GM23338 (cell line): Measurements from ENCODE around the gene MYT1. TPM values are rescaled to one million over a fixed set of nuclear protein-coding genes. Genes with fewer than 3 reads are reported as not detected.

Experiments
- ATAC-seq: fragments of 200-7000 bp; cut with Tn5 transposase; 3 replicates; pipeline ENCODE4 v1.9.1; 2020
- DNase-seq: peaks from one replicate; pipeline ENCODE4 v3.0.0-alpha.2; 2015; ENCODE audit warnings: low spot score
- H2AFZ ChIP-seq: fragments of 200-600 bp; sonication (generic); 2 replicates; pipeline ENCODE4 v1.8.0; 2016; ENCODE audit warnings: antibody characterized with exemption, mild to moderate bottlenecking, moderate library complexity
- H3F3A ChIP-seq: fragments of 200-600 bp; sonication (generic); replicated peaks from 2 replicates; pipeline ENCODE4 v1.8.0; 2017; ENCODE audit warnings: antibody characterized with exemption, mixed run types, low read depth
- H3K27ac ChIP-seq: fragments of 200-600 bp; sonication (generic); 2 replicates; pipeline ENCODE4 v1.6.1; 2016; ENCODE audit warnings: low read depth
- H3K27me3 ChIP-seq: fragments of 200-600 bp; sonication (generic); 2 replicates; pipeline ENCODE4 v1.8.0; 2016; ENCODE audit warnings: mild to moderate bottlenecking, mixed run types, moderate library complexity; ENCODE audit not compliant: insufficient read depth
- H3K36me3 ChIP-seq: fragments of 200-600 bp; sonication (generic); 2 replicates; pipeline ENCODE4 v1.8.0; 2016; ENCODE audit warnings: mild to moderate bottlenecking; ENCODE audit not compliant: insufficient read depth
- H3K4me1 ChIP-seq: fragments of 200-600 bp; sonication (generic); 2 replicates; pipeline ENCODE4 v1.8.0; 2016; ENCODE audit warnings: mild to moderate bottlenecking, moderate library complexity; ENCODE audit not compliant: insufficient read depth
- H3K4me2 ChIP-seq: fragments of 200-600 bp; sonication (generic); 2 replicates; pipeline ENCODE4 v1.7.1; 2017; ENCODE audit warnings: mixed run types
- H3K4me3 ChIP-seq: fragments of 200-600 bp; sonication (generic); 2 replicates; pipeline ENCODE4 v1.6.1; 2016; ENCODE audit warnings: mixed run types
- H3K79me2 ChIP-seq: fragments of 200-600 bp; sonication (generic); replicated peaks from 2 replicates; pipeline ENCODE4 v1.8.0; 2017; ENCODE audit warnings: mild to moderate bottlenecking; ENCODE audit not compliant: insufficient read depth
- H3K9me2 ChIP-seq: fragments of 200-600 bp; sonication (generic); 2 replicates; pipeline ENCODE4 v1.8.0; 2017; ENCODE audit not compliant: insufficient read depth
- H4K20me1 ChIP-seq: fragments of 200-600 bp; sonication (generic); replicated peaks from 2 replicates; pipeline ENCODE4 v1.8.0; 2017; ENCODE audit warnings: mild to moderate bottlenecking; ENCODE audit not compliant: insufficient read depth
- H3K27ac Mint-ChIP-seq: 2 replicates; pipeline ENCODE4 v1.8.0; 2020; ENCODE audit warnings: inconsistent platforms, mild to moderate bottlenecking, moderate library complexity, mixed read lengths
- H3K27me3 Mint-ChIP-seq: 3 replicates; pipeline ENCODE4 v1.8.0; 2022; ENCODE audit warnings: low read depth, mild to moderate bottlenecking, moderate library complexity, mixed read lengths, inconsistent platforms; ENCODE audit not compliant: insufficient read depth, poor library complexity
- H3K36me3 Mint-ChIP-seq: 3 replicates; pipeline ENCODE4 v1.8.0; 2021; ENCODE audit warnings: low read depth, mild to moderate bottlenecking, inconsistent platforms, moderate library complexity, mixed read lengths
- H3K4me1 Mint-ChIP-seq: 3 replicates; pipeline ENCODE4 v1.8.0; 2020; ENCODE audit warnings: mild to moderate bottlenecking, inconsistent platforms, mixed read lengths
- H3K4me3 Mint-ChIP-seq: 3 replicates; pipeline ENCODE4 v1.8.0; 2021; ENCODE audit warnings: moderate library complexity, mild to moderate bottlenecking, inconsistent platforms, mixed read lengths
- H3K9me3 Mint-ChIP-seq: 3 replicates; pipeline ENCODE4 v1.8.0; 2020; ENCODE audit warnings: moderate library complexity, mild to moderate bottlenecking, inconsistent platforms, mixed read lengths
- CREB1 ChIP-seq: fragments of 250-450 bp; sonication (Bioruptor Pico); IDR thresholded peaks from 2 replicates; pipeline ENCODE4 v1.5.0; 2020; ENCODE audit warnings: low read depth, mild to moderate bottlenecking, moderate library complexity
- EZH2 ChIP-seq: fragments of 200-600 bp; sonication (generic); IDR thresholded peaks from one replicate; pipeline ENCODE4 v1.8.0; 2017; ENCODE audit warnings: antibody characterized with exemption, mild to moderate bottlenecking, low read depth; ENCODE audit not compliant: unreplicated experiment
- EZH2phosphoT487 ChIP-seq: fragments of 200-600 bp; sonication (generic); IDR thresholded peaks from one replicate; pipeline ENCODE4 v1.8.1; 2018; ENCODE audit warnings: antibody characterized with exemption; ENCODE audit not compliant: unreplicated experiment
- JUNB ChIP-seq: IDR thresholded peaks from one replicate; pipeline ENCODE4 v1.6.1; 2016; ENCODE audit warnings: antibody characterized with exemption; ENCODE audit not compliant: unreplicated experiment
- NANOG ChIP-seq: IDR thresholded peaks from 2 replicates; pipeline ENCODE4 v1.6.1; 2016; ENCODE audit warnings: antibody characterized with exemption, borderline replicate concordance
- POLR2AphosphoS5 ChIP-seq: IDR thresholded peaks from 2 replicates; pipeline ENCODE4 v1.6.1; 2016; ENCODE audit warnings: antibody characterized with exemption, low read depth
- STAT1 ChIP-seq: IDR thresholded peaks from one replicate; pipeline ENCODE4 v1.6.1; 2016; ENCODE audit warnings: antibody characterized with exemption; ENCODE audit not compliant: unreplicated experiment
- ZNF114 ChIP-seq: fragments of 250-450 bp; sonication (Bioruptor Pico); IDR thresholded peaks from 2 replicates; pipeline ENCODE4 v1.5.0; 2020; ENCODE audit warnings: mild to moderate bottlenecking, moderate library complexity
- ZNF331 ChIP-seq: fragments of 250-450 bp; sonication (Bioruptor Pico); IDR thresholded peaks from 2 replicates; pipeline ENCODE4 v1.5.0; 2020; ENCODE audit warnings: low read depth, mild to moderate bottlenecking, moderate library complexity
- polyA plus RNA-seq: library from polyadenylated mRNA; unstranded; fragments of >200 nt; fragmentation: Nextera tagmentation; extraction: Ambion mirVana; gene quantifications from 2 replicates; pipeline ENCODE4 v1.2.1, GENCODE V29; 2016
- total RNA-seq: library from RNA; depleted of rRNA; stranded (reverse); fragments of >200 nt; shearing (Covaris generic); gene quantifications from 2 replicates; pipeline ENCODE4 v1.2.3, GENCODE V29; 2014
- TF ChIP-seq, protein P1 (sequence below): IDR thresholded peaks from one replicate; pipeline ENCODE4 v1.6.1; 2018; ENCODE audit warnings: antibody characterized with exemption; ENCODE audit not compliant: unreplicated experiment
- TF ChIP-seq, protein P2 (sequence below): IDR thresholded peaks from 2 replicates; pipeline ENCODE4 v1.6.1; 2016; ENCODE audit warnings: antibody characterized with exemption

The MYT1 gene
- total and polyA plus RNA-seq, 2 experiments from 2014 or later = 0.83 to 1.6 TPM

DNA sequence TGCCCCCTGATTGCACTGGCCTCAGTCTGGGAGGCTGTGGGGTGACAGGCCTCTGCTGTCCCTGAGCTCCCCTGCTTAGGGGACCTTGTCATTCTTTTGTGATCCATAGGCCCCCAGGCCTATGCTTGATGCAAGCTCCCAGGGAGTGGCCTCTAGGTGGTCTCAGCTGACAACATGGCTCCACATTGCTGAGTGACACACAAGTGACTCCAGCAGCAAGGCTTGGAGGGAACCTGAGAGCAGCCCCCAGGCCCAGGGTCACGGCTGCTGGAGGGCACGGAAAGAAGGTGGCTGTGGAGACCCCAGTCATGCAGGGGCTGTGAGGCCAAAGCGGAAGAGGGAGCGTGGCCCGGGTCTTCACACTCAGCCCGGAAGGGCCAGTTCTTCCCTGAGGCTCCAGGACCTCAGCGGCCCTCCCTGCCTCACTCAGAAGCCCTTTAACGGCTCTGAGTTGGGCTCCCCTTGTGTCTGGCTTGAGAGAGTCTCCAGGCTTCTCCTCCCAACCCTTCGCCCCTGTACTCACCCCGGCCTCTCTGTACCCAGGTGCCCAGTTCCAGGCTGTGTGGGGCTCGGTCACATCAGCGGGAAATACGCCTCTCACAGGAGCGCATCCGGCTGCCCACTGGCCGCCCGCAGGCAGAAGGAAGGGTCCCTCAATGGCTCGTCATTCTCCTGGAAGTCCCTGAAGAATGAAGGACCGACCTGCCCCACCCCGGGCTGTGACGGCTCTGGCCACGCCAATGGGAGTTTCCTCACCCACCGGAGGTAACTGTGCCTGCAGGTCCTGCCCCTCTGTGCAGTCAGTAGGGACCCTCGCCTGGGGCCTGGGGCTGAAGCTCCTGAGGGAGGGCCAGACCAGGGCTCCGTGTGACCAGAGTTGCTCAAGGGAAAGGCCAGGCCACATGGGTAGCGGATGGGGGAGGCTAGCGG is 67.6 kb downstream of the MYT1 start:
- Histone ChIP-seq H3K4me3 (no peak overlapping the region), H3K9me2 (no peaks in the 10 kb centered on the region), H3F3A (no peaks in the 10 kb centered on the region), H3K4me1 (0 out of 2 replicates have a peak, but pooled peaks cover 3% of the 10 kb centered on the region), H3K4me2 (no peak overlapping the region), H4K20me1 (no peaks in the 10 kb centered on the region), H3K27ac (no peak overlapping the region), H2AFZ (no peak overlapping the region), H3K27me3 (no peaks in the 10 kb centered on the region), H3K36me3 (no peaks in the 10 kb centered on the region), H3K79me2 (no peaks in the 10 kb centered on the region)
- DNase-seq (no peak), ATAC-seq (no peak)
- H3K9me3 Mint-ChIP-seq = peaks cover 28% of the 10 kb centered on the region
- peaks cover 3% of the 10 kb centered on the region for H3K27me3 Mint-ChIP-seq
- no peak overlapping the region for H3K4me3 Mint-ChIP-seq
- H3K36me3 Mint-ChIP-seq = peaks cover 20% of the 10 kb centered on the region
- H3K4me1 Mint-ChIP-seq = peaks cover 4% of the 10 kb centered on the region; the same call in 2 of the 3 replicates
- no peak for TF ChIP-seq STAT1
- no peak for TF ChIP-seq POLR2AphosphoS5
- TF ChIP-seq, protein P1, sequence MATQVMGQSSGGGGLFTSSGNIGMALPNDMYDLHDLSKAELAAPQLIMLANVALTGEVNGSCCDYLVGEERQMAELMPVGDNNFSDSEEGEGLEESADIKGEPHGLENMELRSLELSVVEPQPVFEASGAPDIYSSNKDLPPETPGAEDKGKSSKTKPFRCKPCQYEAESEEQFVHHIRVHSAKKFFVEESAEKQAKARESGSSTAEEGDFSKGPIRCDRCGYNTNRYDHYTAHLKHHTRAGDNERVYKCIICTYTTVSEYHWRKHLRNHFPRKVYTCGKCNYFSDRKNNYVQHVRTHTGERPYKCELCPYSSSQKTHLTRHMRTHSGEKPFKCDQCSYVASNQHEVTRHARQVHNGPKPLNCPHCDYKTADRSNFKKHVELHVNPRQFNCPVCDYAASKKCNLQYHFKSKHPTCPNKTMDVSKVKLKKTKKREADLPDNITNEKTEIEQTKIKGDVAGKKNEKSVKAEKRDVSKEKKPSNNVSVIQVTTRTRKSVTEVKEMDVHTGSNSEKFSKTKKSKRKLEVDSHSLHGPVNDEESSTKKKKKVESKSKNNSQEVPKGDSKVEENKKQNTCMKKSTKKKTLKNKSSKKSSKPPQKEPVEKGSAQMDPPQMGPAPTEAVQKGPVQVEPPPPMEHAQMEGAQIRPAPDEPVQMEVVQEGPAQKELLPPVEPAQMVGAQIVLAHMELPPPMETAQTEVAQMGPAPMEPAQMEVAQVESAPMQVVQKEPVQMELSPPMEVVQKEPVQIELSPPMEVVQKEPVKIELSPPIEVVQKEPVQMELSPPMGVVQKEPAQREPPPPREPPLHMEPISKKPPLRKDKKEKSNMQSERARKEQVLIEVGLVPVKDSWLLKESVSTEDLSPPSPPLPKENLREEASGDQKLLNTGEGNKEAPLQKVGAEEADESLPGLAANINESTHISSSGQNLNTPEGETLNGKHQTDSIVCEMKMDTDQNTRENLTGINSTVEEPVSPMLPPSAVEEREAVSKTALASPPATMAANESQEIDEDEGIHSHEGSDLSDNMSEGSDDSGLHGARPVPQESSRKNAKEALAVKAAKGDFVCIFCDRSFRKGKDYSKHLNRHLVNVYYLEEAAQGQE = no peak
- TF ChIP-seq ZNF331 (CRISPR knock-in tag) = no peak
- no peak for TF ChIP-seq JUNB
- H3K27ac Mint-ChIP-seq = no peak overlapping the region

DNA sequence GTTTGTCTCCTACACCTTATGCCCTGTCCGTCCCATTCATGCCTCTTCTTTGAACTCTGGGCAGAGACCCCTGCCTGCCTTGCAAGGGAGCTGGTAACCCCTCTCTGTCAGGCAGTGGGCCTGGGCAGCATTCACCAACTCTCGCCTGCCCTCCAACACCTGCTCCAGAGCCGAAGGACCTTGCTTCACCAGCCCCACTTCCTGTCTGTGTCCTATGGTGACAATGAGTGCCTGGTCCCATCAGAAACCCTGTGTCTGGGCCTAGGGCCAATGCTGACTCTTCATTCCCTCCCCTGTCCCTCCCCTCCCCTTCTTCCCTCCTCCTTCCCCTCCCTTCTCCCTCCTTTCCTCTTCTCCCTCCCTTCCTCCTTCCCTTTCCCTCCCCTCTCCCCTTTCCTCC is 68.5 kb downstream of the MYT1 start:
- peaks cover 23% of the 10 kb centered on the region for H3K36me3 Mint-ChIP-seq
- Histone ChIP-seq H3K4me2 (no peak overlapping the region), H3K36me3 (no peaks in the 10 kb centered on the region), H3F3A (no peaks in the 10 kb centered on the region), H3K79me2 (no peaks in the 10 kb centered on the region), H3K27me3 (no peaks in the 10 kb centered on the region), H3K27ac (no peak overlapping the region), H3K4me1 (0 out of 2 replicates have a peak, but pooled peaks cover 3% of the 10 kb centered on the region), H4K20me1 (no peaks in the 10 kb centered on the region), H3K9me2 (no peaks in the 10 kb centered on the region), H3K4me3 (no peak overlapping the region), H2AFZ (no peak overlapping the region)
- TF ChIP-seq CREB1 (no peak), EZH2 (no peak), STAT1 (no peak), EZH2phosphoT487 (no peak), ZNF114 (CRISPR knock-in tag) (no peak), NANOG (no peak)
- TF ChIP-seq, protein P1 = no peak
- TF ChIP-seq, protein P2, sequence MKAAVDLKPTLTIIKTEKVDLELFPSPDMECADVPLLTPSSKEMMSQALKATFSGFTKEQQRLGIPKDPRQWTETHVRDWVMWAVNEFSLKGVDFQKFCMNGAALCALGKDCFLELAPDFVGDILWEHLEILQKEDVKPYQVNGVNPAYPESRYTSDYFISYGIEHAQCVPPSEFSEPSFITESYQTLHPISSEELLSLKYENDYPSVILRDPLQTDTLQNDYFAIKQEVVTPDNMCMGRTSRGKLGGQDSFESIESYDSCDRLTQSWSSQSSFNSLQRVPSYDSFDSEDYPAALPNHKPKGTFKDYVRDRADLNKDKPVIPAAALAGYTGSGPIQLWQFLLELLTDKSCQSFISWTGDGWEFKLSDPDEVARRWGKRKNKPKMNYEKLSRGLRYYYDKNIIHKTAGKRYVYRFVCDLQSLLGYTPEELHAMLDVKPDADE = no peak
- H3K4me3 Mint-ChIP-seq = no peak overlapping the region
- no peak overlapping the region for H3K27ac Mint-ChIP-seq
- DNase-seq (no peak), ATAC-seq (no peak)
- peaks cover 4% of the 10 kb centered on the region; the same call in 2 of the 3 replicates for H3K4me1 Mint-ChIP-seq
- H3K27me3 Mint-ChIP-seq = peaks cover 3% of the 10 kb centered on the region
- peaks cover 33% of the 10 kb centered on the region for H3K9me3 Mint-ChIP-seq
